SU-DHL-6 (cell line): ENCODE results near the gene DLK1.

Source experiments
- CTCF ChIP-seq: fragments of 200-600 bp; sonication (generic); IDR thresholded peaks from one replicate; pipeline ENCODE4 v1.5.1; 2017; ENCODE audit warnings: antibody characterized with exemption, mild to moderate bottlenecking, low read length, moderate library complexity; ENCODE audit not compliant: insufficient read depth, poor library complexity, severe bottlenecking
- EZH2phosphoT487 ChIP-seq: fragments of 200-600 bp; sonication (generic), shearing (Covaris generic); conservative IDR thresholded peaks from 2 replicates; pipeline ENCODE4 v1.6.1; 2018; ENCODE audit warnings: mild to moderate bottlenecking, antibody characterized with exemption, low read length, moderate library complexity, mixed read lengths

GRCh38 chr14:100692256-100692655, 34.4 kb upstream of the DLK1 start:
- TF ChIP-seq CTCF: no peak
- no peak for TF ChIP-seq EZH2phosphoT487
